ENCODE results near the gene ATP2A2. TPM values are rescaled to one million over a fixed set of nuclear protein-coding genes. Genes with fewer than 3 reads are reported as not detected.
A peak's percentile ranks its signal among the peaks of the same experiment; 100 is the strongest.

ATP2A2 gene
- total and polyA plus RNA-seq, 2 of the 4 experiments (the other 2 are of a cell fraction): 166 to 225 TPM

DNA sequence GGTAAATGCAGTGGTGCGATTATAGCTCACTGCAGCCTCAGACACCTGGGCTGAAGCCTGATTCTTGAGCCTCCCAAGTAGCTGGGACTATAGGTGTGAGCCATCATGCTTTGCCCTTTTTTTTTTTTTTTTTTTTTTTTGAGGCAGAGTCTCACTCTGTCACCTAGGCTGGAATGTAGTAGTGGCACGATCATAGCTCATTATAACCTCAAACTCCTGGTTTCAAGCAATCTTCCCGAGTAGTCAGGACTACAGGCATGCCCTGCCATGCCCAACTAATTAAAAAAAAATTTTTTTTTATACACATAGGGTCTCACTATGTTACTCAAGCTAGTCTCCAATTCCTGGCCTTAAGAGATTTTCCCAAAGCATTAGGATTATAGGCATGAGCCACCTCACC, 6.9 kb downstream of the ATP2A2 start:
- no peak overlapping the region for H3K14ac ChIP-seq (replicated peaks; ENCODE audit: low read depth, low read length)
- no peak overlapping the region for H4K91ac ChIP-seq (ENCODE audit: insufficient read depth, low read depth, low read length)
- WGBS, 2 experiments (ENCODE audit: extremely low coverage in 2 of 2, insufficient read length in 1 of 2): no CpG with 5 or more reads among the region's 3 CpGs
- intact Hi-C loops (cut with micrococcal nuclease): no loop called here
- dilution Hi-C loops (cut with HindIII; ENCODE audit: low sequenced_read_pairs, unreplicated experiment): no loop called here
- no peak overlapping the region for H2BK15ac ChIP-seq (ENCODE audit: low read depth, low read length)
- no peak overlapping the region for H2AK9ac ChIP-seq (replicated peaks; ENCODE audit: low read depth, low read length, poor library complexity)
- in situ Hi-C loops (cut with MboI; ENCODE audit: low sequenced_read_pairs): no loop called here
- DNase-seq: no peak
- H3K4me3 ChIP-seq (ENCODE audit: insufficient read depth, low read depth, low read length): no peak overlapping the region
- no peaks in the 10 kb centered on the region for H3K9me3 ChIP-seq (ENCODE audit: control insufficient read depth, insufficient read depth, low read length)
- H3K9ac ChIP-seq (ENCODE audit: low read depth, low read length): no peak overlapping the region
- no peak overlapping the region for H2BK20ac ChIP-seq (ENCODE audit: low read depth, low read length)
- no peak overlapping the region for H3K18ac ChIP-seq (ENCODE audit: low read depth, low read length)
- no TSS peak for BruUV-seq (replicated peaks)
- peaks cover 5% of the 10 kb centered on the region; the same call in 1 of the 2 replicates for H3K9me1 ChIP-seq (ENCODE audit: insufficient read depth, low read length)
- H4K20me1 ChIP-seq (ENCODE audit: insufficient read depth, low read length): peaks cover 92% of the 10 kb centered on the region
- TF ChIP-seq FOS (IDR thresholded peaks at IDR 0.05; ENCODE audit: low read depth, low read length): no peak
- TF ChIP-seq RCOR1 (IDR thresholded peaks at IDR 0.05; ENCODE audit: insufficient replicate concordance, low read length): no peak
- TF ChIP-seq MAFK (IDR thresholded peaks at IDR 0.05; ENCODE audit: low read depth, low read length): no peak
- TF ChIP-seq, protein P1, sequence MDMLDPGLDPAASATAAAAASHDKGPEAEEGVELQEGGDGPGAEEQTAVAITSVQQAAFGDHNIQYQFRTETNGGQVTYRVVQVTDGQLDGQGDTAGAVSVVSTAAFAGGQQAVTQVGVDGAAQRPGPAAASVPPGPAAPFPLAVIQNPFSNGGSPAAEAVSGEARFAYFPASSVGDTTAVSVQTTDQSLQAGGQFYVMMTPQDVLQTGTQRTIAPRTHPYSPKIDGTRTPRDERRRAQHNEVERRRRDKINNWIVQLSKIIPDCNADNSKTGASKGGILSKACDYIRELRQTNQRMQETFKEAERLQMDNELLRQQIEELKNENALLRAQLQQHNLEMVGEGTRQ (IDR thresholded peaks at IDR 0.05; ENCODE audit: low read depth, low read length): no peak
- TF ChIP-seq, protein P2, sequence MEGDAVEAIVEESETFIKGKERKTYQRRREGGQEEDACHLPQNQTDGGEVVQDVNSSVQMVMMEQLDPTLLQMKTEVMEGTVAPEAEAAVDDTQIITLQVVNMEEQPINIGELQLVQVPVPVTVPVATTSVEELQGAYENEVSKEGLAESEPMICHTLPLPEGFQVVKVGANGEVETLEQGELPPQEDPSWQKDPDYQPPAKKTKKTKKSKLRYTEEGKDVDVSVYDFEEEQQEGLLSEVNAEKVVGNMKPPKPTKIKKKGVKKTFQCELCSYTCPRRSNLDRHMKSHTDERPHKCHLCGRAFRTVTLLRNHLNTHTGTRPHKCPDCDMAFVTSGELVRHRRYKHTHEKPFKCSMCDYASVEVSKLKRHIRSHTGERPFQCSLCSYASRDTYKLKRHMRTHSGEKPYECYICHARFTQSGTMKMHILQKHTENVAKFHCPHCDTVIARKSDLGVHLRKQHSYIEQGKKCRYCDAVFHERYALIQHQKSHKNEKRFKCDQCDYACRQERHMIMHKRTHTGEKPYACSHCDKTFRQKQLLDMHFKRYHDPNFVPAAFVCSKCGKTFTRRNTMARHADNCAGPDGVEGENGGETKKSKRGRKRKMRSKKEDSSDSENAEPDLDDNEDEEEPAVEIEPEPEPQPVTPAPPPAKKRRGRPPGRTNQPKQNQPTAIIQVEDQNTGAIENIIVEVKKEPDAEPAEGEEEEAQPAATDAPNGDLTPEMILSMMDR (conservative IDR thresholded peaks at IDR 0.05; ENCODE audit: low read depth, low read length): no peak
- TF ChIP-seq MAZ (IDR thresholded peaks at IDR 0.05; ENCODE audit: borderline replicate concordance, low read depth, low read length): no peak
- no peak for TF ChIP-seq CHD1 (IDR thresholded peaks at IDR 0.05; ENCODE audit: low read depth, low read length)
- no peak for TF ChIP-seq NFE2L2 (IDR thresholded peaks at IDR 0.05; ENCODE audit: low read depth, low read length)
- TF ChIP-seq CEBPB (IDR thresholded peaks at IDR 0.05; ENCODE audit: low read depth, low read length): no peak
- no peak for TF ChIP-seq MXI1 (IDR thresholded peaks at IDR 0.05; ENCODE audit: borderline replicate concordance, low read depth, low read length)
- TF ChIP-seq POLR2A (IDR thresholded peaks at IDR 0.05; ENCODE audit: low read depth, low read length): no peak
- TF ChIP-seq, protein P3, sequence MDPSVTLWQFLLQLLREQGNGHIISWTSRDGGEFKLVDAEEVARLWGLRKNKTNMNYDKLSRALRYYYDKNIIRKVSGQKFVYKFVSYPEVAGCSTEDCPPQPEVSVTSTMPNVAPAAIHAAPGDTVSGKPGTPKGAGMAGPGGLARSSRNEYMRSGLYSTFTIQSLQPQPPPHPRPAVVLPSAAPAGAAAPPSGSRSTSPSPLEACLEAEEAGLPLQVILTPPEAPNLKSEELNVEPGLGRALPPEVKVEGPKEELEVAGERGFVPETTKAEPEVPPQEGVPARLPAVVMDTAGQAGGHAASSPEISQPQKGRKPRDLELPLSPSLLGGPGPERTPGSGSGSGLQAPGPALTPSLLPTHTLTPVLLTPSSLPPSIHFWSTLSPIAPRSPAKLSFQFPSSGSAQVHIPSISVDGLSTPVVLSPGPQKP (IDR thresholded peaks at IDR 0.05; ENCODE audit: borderline replicate concordance, low read depth, low read length): no peak
- no peak for TF ChIP-seq RFX5 (IDR thresholded peaks at IDR 0.05; ENCODE audit: low read depth, low read length)
- TF ChIP-seq SMC3 (IDR thresholded peaks at IDR 0.05; ENCODE audit: low read depth, low read length): no peak
- TF ChIP-seq RAD21 (IDR thresholded peaks at IDR 0.05; ENCODE audit: low read length): no peak
- H2AFZ ChIP-seq (replicated peaks; ENCODE audit: low read length, poor library complexity): no peak overlapping the region
- CTCF ChIA-PET: interaction anchor here (0.7 to 1.1 kb wide), 3 partner anchors 24 to 144 kb away, joined by 3 to 4 read pairs (median 3); no protein-coding TSS in a partner anchor
- no peak overlapping the region for H3K4me2 ChIP-seq (ENCODE audit: low read depth, low read length)
- peaks cover 2 to 26% of the 10 kb centered on the region in 2 experiments for H3K79me1 ChIP-seq (ENCODE audit: low read depth in 1 of 2, low read length in 2 of 2)
- no peak overlapping the region for H4K5ac ChIP-seq (ENCODE audit: low read depth, low read length)
- POLR2A ChIA-PET (ENCODE audit: unreplicated experiment): no interaction called here
- no peaks in the 10 kb centered on the region for H3K27me3 ChIP-seq (ENCODE audit: control insufficient read depth, insufficient read depth, low read length)
- peaks cover 7% of the 10 kb centered on the region for H3K4me1 ChIP-seq (ENCODE audit: control insufficient read depth, insufficient read depth, low read length)
- peaks cover 39% of the 10 kb centered on the region for H3K36me3 ChIP-seq (ENCODE audit: control insufficient read depth, insufficient read depth, low read length)
- H3K4ac ChIP-seq (ENCODE audit: low read depth, low read length): no peak overlapping the region
- no peak overlapping the region for H4K8ac ChIP-seq (ENCODE audit: low read depth in 2 of 2, low read length in 2 of 2)
- no peak overlapping the region for H2AK5ac ChIP-seq (ENCODE audit: low read depth, low read length)
- no peak overlapping the region for H3K23ac ChIP-seq (ENCODE audit: low read depth, low read length)
- H3K56ac ChIP-seq (ENCODE audit: extremely low read depth, insufficient read depth, low read length): no peak overlapping the region
- ATAC-seq (ENCODE audit: low read depth): no peak
- no peak overlapping the region for H2BK120ac ChIP-seq (ENCODE audit: low read depth, low read length)
- H3K27ac ChIP-seq (ENCODE audit: insufficient read depth, low read length): peak overlapping the region; percentile 37; the same call in 1 of the 2 replicates
- peak overlapping the region; percentile 21 for H2BK5ac ChIP-seq (ENCODE audit: low read depth, low read length, poor library complexity, severe bottlenecking)
